Parathyroid adenoma (tissue), 2 donors: Measurements from ENCODE around the gene CHST12.
"Not testable (repeated sequence)": the region's sequence is repeated elsewhere in the genome, so short reads cannot be mapped to it uniquely, and the experiment has no call there.

Source experiments
- H2AFZ ChIP-seq: fragments of 300-600 bp; sonication (generic); one replicate; pipeline ENCODE4 v1.7.0; 2017; ENCODE audit warnings: antibody characterized with exemption, mild to moderate bottlenecking
- H3K27ac ChIP-seq: fragments of 300-600 bp; sonication (generic); one replicate; pipeline ENCODE4 v1.7.0; 2017
- H3K27me3 ChIP-seq: fragments of 300-600 bp; sonication (generic); one replicate; pipeline ENCODE4 v1.7.0; 2017; ENCODE audit warnings: low read length; ENCODE audit not compliant: control insufficient read depth, insufficient read depth
- H3K36me3 ChIP-seq: fragments of 300-600 bp; sonication (generic); one replicate; pipeline ENCODE4 v1.7.0; 2017; ENCODE audit warnings: low read length; ENCODE audit not compliant: control insufficient read depth, insufficient read depth
- H3K4me1 ChIP-seq: fragments of 300-600 bp; sonication (generic); one replicate; pipeline ENCODE4 v1.7.0; 2017; ENCODE audit warnings: control low read depth
- H3K4me2 ChIP-seq: fragments of 300-600 bp; sonication (generic); one replicate; pipeline ENCODE4 v1.7.0; 2017; ENCODE audit warnings: low read length
- H3K4me3 ChIP-seq: fragments of 300-600 bp; sonication (generic); one replicate; pipeline ENCODE4 v1.7.0; 2017; ENCODE audit warnings: low read depth, low read length
- H3K79me2 ChIP-seq: fragments of 300-600 bp; sonication (generic); one replicate; pipeline ENCODE4 v1.7.0; 2017; ENCODE audit warnings: control low read depth
- H3K9ac ChIP-seq: fragments of 300-600 bp; sonication (generic); one replicate; pipeline ENCODE4 v1.7.0; 2017; ENCODE audit warnings: mild to moderate bottlenecking
- H3K9me3 ChIP-seq: fragments of 300-600 bp; sonication (generic); one replicate; pipeline ENCODE4 v1.7.0; 2017; ENCODE audit warnings: low read length; ENCODE audit not compliant: control insufficient read depth
- TF ChIP-seq, protein P1 (sequence below): fragments of 300-600 bp; sonication (generic); IDR thresholded peaks from one replicate; pipeline ENCODE4 v1.7.0; 2017; ENCODE audit warnings: antibody characterized with exemption, mild to moderate bottlenecking
- donor health status: primary hyperparathyroidism.

Gene CHST12

DNA sequence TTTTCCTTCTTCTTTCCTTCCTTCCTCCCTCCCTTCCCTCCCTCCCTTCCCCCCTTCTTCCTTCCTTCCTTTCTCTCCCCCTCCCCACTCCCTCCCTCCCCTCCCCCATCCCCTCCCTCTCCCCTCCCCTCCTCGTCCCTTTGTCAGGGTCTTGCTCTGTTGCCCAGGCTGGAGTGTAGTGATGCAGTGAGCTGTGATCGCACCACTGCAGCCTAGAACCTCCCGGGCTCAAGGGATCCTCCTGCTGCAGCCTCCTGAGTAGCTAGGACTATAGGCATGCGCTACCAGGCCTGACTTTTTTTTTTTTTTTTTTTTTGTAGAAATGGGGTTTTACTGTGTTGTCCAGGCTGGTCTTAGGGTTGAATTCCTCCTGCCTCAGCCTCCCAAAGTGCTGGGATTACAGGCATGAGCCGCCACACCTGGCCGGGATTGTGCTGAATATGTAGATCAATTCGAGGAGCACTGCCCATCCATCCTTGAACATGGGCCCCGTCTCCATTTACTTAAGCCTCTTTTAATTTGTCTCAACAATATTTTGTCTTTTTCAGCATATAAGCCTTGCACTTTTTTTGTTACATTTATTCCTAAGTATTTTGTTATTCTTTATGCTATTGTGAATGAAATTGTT lies 49.3 kb downstream of the CHST12 start:
- no peak overlapping the region for H3K4me2 ChIP-seq
- H3K9me3 ChIP-seq: no peaks in the 10 kb centered on the region
- no peak overlapping the region for H3K4me3 ChIP-seq
- no peak overlapping the region for H3K27ac ChIP-seq
- H3K9ac ChIP-seq: no peak overlapping the region
- H3K36me3 ChIP-seq: no peaks in the 10 kb centered on the region
- H2AFZ ChIP-seq: no peak overlapping the region
- no peaks in the 10 kb centered on the region for H3K27me3 ChIP-seq
- H3K79me2 ChIP-seq: no peaks in the 10 kb centered on the region
- H3K4me1 ChIP-seq: peaks cover 5% of the 10 kb centered on the region
- TF ChIP-seq, protein P1, sequence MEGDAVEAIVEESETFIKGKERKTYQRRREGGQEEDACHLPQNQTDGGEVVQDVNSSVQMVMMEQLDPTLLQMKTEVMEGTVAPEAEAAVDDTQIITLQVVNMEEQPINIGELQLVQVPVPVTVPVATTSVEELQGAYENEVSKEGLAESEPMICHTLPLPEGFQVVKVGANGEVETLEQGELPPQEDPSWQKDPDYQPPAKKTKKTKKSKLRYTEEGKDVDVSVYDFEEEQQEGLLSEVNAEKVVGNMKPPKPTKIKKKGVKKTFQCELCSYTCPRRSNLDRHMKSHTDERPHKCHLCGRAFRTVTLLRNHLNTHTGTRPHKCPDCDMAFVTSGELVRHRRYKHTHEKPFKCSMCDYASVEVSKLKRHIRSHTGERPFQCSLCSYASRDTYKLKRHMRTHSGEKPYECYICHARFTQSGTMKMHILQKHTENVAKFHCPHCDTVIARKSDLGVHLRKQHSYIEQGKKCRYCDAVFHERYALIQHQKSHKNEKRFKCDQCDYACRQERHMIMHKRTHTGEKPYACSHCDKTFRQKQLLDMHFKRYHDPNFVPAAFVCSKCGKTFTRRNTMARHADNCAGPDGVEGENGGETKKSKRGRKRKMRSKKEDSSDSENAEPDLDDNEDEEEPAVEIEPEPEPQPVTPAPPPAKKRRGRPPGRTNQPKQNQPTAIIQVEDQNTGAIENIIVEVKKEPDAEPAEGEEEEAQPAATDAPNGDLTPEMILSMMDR: no peak

DNA sequence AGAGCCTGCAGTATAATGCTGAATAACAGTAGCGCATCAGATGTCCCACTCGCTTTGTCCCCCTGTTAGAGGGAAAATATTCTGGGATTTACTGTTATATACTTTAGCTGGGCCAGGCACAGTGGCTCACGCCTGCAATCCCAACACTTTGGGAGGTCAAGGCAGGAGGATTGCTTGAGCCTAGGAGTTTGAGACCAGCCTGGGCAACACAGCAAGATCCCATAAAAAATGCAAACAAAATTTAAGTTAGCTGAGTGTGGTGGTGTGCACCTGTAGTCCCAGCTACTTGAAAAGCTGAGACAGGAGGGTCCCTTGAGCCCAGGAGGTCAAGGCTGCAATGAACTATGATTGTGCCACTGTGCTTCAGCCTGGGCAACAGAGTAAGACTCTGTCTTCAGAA lies 50.4 kb downstream of the CHST12 start:
- H3K27ac ChIP-seq, H3K36me3 ChIP-seq, H3K9ac ChIP-seq, H3K79me2 ChIP-seq, H3K27me3 ChIP-seq, H3K4me3 ChIP-seq, H3K4me1 ChIP-seq, H3K9me3 ChIP-seq, H2AFZ ChIP-seq, H3K4me2 ChIP-seq: not testable (repeated sequence)

DNA sequence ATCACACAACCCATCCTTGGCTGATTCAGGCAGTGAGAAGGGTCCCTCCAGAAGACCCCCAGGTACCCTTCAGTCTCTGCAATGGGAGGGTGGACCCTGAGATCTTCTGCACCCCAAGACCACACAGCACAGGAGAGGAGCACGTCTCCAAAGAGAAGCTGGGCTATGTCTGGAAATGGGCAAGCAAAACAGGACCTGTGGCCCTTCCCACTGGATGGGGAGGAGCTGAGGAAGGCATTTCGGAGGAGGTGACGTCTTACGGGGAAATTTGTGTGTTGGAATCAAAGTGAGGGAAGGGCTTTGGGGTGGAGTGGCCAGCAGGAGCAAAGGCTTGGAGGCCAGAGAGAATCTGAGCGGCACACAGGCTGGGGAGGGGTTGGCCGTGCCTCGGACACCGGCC lies 56.3 kb downstream of the CHST12 start:
- Histone ChIP-seq H3K36me3 (no peaks in the 10 kb centered on the region), H3K4me3 (no peak overlapping the region), H3K4me2 (no peak overlapping the region), H3K27ac (no peak overlapping the region), H3K27me3 (no peaks in the 10 kb centered on the region), H3K9me3 (no peaks in the 10 kb centered on the region), H3K4me1 (no peaks in the 10 kb centered on the region), H3K9ac (no peak overlapping the region), H3K79me2 (no peaks in the 10 kb centered on the region), H2AFZ (no peak overlapping the region)
- TF ChIP-seq, protein P1: no peak

DNA sequence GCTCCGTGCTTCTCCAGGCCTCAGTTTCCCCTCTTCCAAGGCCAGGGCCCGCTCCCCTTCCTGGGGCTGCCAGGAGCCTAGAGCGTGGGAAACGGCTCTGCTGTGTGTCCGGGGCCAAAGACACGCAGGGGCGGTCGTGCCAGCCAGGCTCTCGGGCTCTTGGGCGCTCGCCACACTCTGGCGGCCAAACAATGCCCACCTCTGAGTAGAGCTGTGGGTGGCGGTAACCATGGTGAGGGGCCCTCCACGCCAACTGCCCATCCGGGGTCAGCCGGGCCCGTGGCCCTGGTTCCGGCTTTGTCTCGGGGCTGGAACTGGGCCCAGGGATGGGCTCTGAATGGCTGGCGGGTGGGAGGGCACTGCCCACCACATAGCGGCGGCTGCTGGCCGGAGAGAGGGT lies 56.8 kb downstream of the CHST12 start:
- H3K4me2 ChIP-seq: no peak overlapping the region
- H3K4me3 ChIP-seq: no peak overlapping the region
- no peaks in the 10 kb centered on the region for H3K27me3 ChIP-seq
- no peaks in the 10 kb centered on the region for H3K9me3 ChIP-seq
- H3K36me3 ChIP-seq: no peaks in the 10 kb centered on the region
- H3K27ac ChIP-seq: no peak overlapping the region
- H3K4me1 ChIP-seq: no peaks in the 10 kb centered on the region
- TF ChIP-seq, protein P1: no peak
- H3K79me2 ChIP-seq: no peaks in the 10 kb centered on the region
- no peak overlapping the region for H3K9ac ChIP-seq
- H2AFZ ChIP-seq: no peak overlapping the region

DNA sequence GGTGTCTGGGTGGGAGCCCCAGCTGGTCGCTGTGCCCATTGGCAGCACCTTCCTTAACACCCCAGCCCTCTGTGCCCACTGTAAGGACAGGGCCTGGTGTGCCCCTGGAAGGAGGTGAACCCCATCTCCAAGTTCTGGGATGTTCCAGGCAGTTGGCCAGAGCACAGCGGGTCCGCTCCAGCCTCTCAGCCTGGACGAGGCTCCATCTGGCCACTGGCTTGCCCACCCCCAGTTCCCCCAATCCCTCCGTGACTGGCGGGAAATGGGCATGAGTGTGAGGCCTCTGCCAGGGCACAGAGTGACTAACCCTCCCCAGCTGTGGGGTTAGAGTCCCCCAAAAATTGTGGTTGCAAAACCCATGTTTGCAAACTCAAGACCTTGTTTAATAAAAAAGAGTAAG lies 57.2 kb downstream of the CHST12 start:
- Histone ChIP-seq H3K27me3 (no peaks in the 10 kb centered on the region), H3K27ac (no peak overlapping the region), H3K79me2 (no peaks in the 10 kb centered on the region), H3K9me3 (no peaks in the 10 kb centered on the region), H3K9ac (no peak overlapping the region), H3K4me3 (no peak overlapping the region), H3K36me3 (no peaks in the 10 kb centered on the region), H3K4me1 (no peaks in the 10 kb centered on the region), H3K4me2 (no peak overlapping the region), H2AFZ (no peak overlapping the region)
- TF ChIP-seq, protein P1: no peak
